GM12878 (cell line): ENCODE results near the gene SHROOM3. TPM values are rescaled to one million over a fixed set of nuclear protein-coding genes. Genes with fewer than 3 reads are reported as not detected.

Experiments used
- ATAC-seq: fragments of 200-7000 bp; cut with Tn5 transposase; 3 replicates; pipeline ENCODE4 v1.9.1; 2020; ENCODE audit warnings: mild to moderate bottlenecking, moderate library complexity
- BruUV-seq: library from RNA; stranded (reverse); fragments of 400-500 nt; replicated peaks from 2 replicates; lab custom pipeline; 2021; lab: Mats Ljungman, UMichigan
- CTCF ChIA-PET: fragments of 300-600 bp; sonication (Branson Sonifier 250); formaldehyde crosslinking; extraction: SDS; loops from one replicate; lab custom pipeline; 2021; ENCODE audit warnings: inconsistent platforms; lab: Yijun Ruan, JAX
- POLR2A ChIA-PET: fragments of 350-600 bp; formaldehyde crosslinking; extraction: SDS; loops from one replicate; lab custom pipeline; 2021; ENCODE audit warnings: inconsistent platforms; lab: Charles Lee
- RAD21 ChIA-PET: fragments of 300-600 bp; sonication (Branson Sonifier 250); formaldehyde crosslinking; loops from one replicate; lab custom pipeline; 2023; ENCODE audit warnings: antibody characterized with exemption; ENCODE audit not compliant: unreplicated experiment; lab: Charles Lee
- SMC1A ChIA-PET: fragments of 300-600 bp; sonication (Branson Sonifier 250); formaldehyde crosslinking; loops from one replicate; lab custom pipeline; 2023; ENCODE audit not compliant: unreplicated experiment, uncharacterized antibody; lab: Charles Lee
- DNase-seq: peaks from one replicate; pipeline ENCODE4 v3.0.0-alpha.2; 2011; ENCODE audit warnings: low read depth, low spot score
- FAIRE-seq: peaks from 3 replicates; lab custom pipeline; 2011; peaks lifted over from hg19 to GRCh38; lab: Jason Lieb, UNC
- H2AFZ ChIP-seq: 2 replicates; pipeline ENCODE4 v1.6.0; 2011; ENCODE audit warnings: low read depth, low read length, control low read depth; ENCODE audit not compliant: control insufficient read depth
- H3K27ac ChIP-seq: 2 replicates; pipeline ENCODE4 v1.5.1; 2011; ENCODE audit warnings: control low read depth; ENCODE audit not compliant: control insufficient read depth, insufficient read depth
- H3K27me3 ChIP-seq, 2 experiments: replicated peaks in 1 of 2; 2 replicates each; pipeline versions ENCODE4 v1.6.0 to v1.6.1; 2011; ENCODE audit warnings: low read length in 1 of 2; ENCODE audit not compliant: control insufficient read depth in 2 of 2, insufficient read depth in 2 of 2
- H3K36me3 ChIP-seq, 2 experiments: 2 replicates each; pipeline ENCODE4 v1.5.1; 2011; ENCODE audit warnings: low read length in 1 of 2; ENCODE audit not compliant: control insufficient read depth in 2 of 2, insufficient read depth in 2 of 2
- H3K4me1 ChIP-seq: 2 replicates; pipeline ENCODE4 v1.6.1; 2011; ENCODE audit warnings: mild to moderate bottlenecking, low read length, moderate library complexity, mixed read lengths; ENCODE audit not compliant: control insufficient read depth, insufficient read depth
- H3K4me2 ChIP-seq: 2 replicates; pipeline ENCODE4 v1.6.0; 2011; ENCODE audit warnings: control low read depth; ENCODE audit not compliant: control insufficient read depth, insufficient read depth
- H3K4me3 ChIP-seq: fragments of 200-600 bp; sonication (generic); 2 replicates; pipeline ENCODE4 v1.5.1; 2016
- H3K79me2 ChIP-seq: 2 replicates; pipeline ENCODE4 v1.6.0; 2011; ENCODE audit warnings: low read length; ENCODE audit not compliant: control insufficient read depth, insufficient read depth
- H3K9ac ChIP-seq: 2 replicates; pipeline ENCODE4 v1.8.0; 2011; ENCODE audit warnings: low read length, control low read depth, mixed read lengths; ENCODE audit not compliant: control insufficient read depth, insufficient read depth
- H3K9me3 ChIP-seq: replicated peaks from 3 replicates; pipeline ENCODE4 v1.5.1; 2011; ENCODE audit warnings: mild to moderate bottlenecking, low read length; ENCODE audit not compliant: control insufficient read depth, insufficient read depth
- H4K20me1 ChIP-seq: 2 replicates; pipeline ENCODE4 v1.6.0; 2011; ENCODE audit not compliant: control insufficient read depth, insufficient read depth
- BCLAF1 ChIP-seq: fragments of 450-650 bp; IDR thresholded peaks from 2 replicates; pipeline ENCODE4 v1.6.1; 2017; ENCODE audit warnings: antibody characterized with exemption, mild to moderate bottlenecking, moderate library complexity
- CBX5 ChIP-seq: sonication (generic); IDR thresholded peaks from 2 replicates; pipeline ENCODE4 v1.6.1; 2016; ENCODE audit warnings: low read depth, moderate library complexity, mild to moderate bottlenecking, inconsistent platforms
- CTCF ChIP-seq, 3 experiments: IDR thresholded peaks in 2 of 3; conservative IDR thresholded peaks in 1 of 3; 2 replicates each; pipeline ENCODE4 v1.5.1; 2011; ENCODE audit warnings: low read depth in 3 of 3, low read length in 3 of 3, mild to moderate bottlenecking in 3 of 3, control low read depth in 2 of 3, moderate library complexity in 2 of 3, inconsistent platforms in 1 of 3, mixed read lengths in 1 of 3; ENCODE audit not compliant: control insufficient read depth in 2 of 3, insufficient read depth in 1 of 3; ENCODE audit errors: extremely low read depth in 1 of 3
- KAT2A ChIP-seq: conservative IDR thresholded peaks from 2 replicates; pipeline ENCODE4 v1.6.1; 2011; ENCODE audit warnings: low read depth, low read length; ENCODE audit not compliant: control insufficient read depth
- KLF5 ChIP-seq: fragments of 450-650 bp; IDR thresholded peaks from 2 replicates; pipeline ENCODE4 v1.6.1; 2014; ENCODE audit warnings: mild to moderate bottlenecking; ENCODE audit not compliant: partially characterized antibody
- MYB ChIP-seq: fragments of 150-350 bp; IDR thresholded peaks from 2 replicates; pipeline ENCODE4 v1.6.1; 2014; ENCODE audit warnings: mild to moderate bottlenecking, low read depth, low read length, borderline replicate concordance
- NFIC ChIP-seq: IDR thresholded peaks from 2 replicates; pipeline ENCODE4 v1.6.1; 2012; ENCODE audit warnings: low read depth, mild to moderate bottlenecking, inconsistent platforms, low read length, moderate library complexity
- PML ChIP-seq: IDR thresholded peaks from 2 replicates; pipeline ENCODE4 v1.6.1; 2012; ENCODE audit warnings: low read length, inconsistent platforms
- POLR2AphosphoS5 ChIP-seq: IDR thresholded peaks from 2 replicates; pipeline ENCODE4 v1.6.1; 2011; ENCODE audit warnings: mild to moderate bottlenecking, low read length, inconsistent platforms
- PRDM15 ChIP-seq: fragments of 450-650 bp; formaldehyde crosslinking; IDR thresholded peaks from 2 replicates; pipeline ENCODE4 v1.4.0; 2020; ENCODE audit warnings: mild to moderate bottlenecking, moderate library complexity
- RAD51 ChIP-seq: fragments of 450-650 bp; IDR thresholded peaks from 2 replicates; pipeline ENCODE4 v1.6.1; 2016; ENCODE audit warnings: moderate library complexity, mild to moderate bottlenecking, inconsistent platforms
- SKIL ChIP-seq: fragments of 450-650 bp; IDR thresholded peaks from 2 replicates; pipeline ENCODE4 v1.6.1; 2017; ENCODE audit warnings: mild to moderate bottlenecking, low read depth, inconsistent platforms; ENCODE audit not compliant: poor library complexity, severe bottlenecking
- SMAD1 ChIP-seq: fragments of 450-650 bp; IDR thresholded peaks from 2 replicates; pipeline ENCODE4 v1.6.1; 2018; ENCODE audit warnings: mild to moderate bottlenecking, low read depth; ENCODE audit not compliant: partially characterized antibody
- WRNIP1 ChIP-seq: IDR thresholded peaks from 2 replicates; pipeline ENCODE4 v1.6.1; 2011; ENCODE audit warnings: low read depth, low read length, improper control_type of control experiment, borderline replicate concordance
- WGBS: methylation state at CpG from one replicate; pipeline ENCODE4 v1.1.6; 2016; ENCODE audit warnings: low lambda C conversion rate; ENCODE audit not compliant: insufficient replicate concordance, insufficient coverage; ENCODE audit errors: missing lambda C conversion rate; 5-methylcytosine and 5-hydroxymethylcytosine counted together
- in situ Hi-C: fragments of 300-500 bp; cut with MboI; formaldehyde crosslinking; loops from 9 replicates; pipeline ENCODE4 v1.14.3; 2018; ENCODE audit warnings: mixed read lengths
- intact Hi-C: fragments of 100-400 bp; cut with micrococcal nuclease; formaldehyde crosslinking; loops from one replicate; pipeline ENCODE4 v1.14.2; 2022; ENCODE audit not compliant: unreplicated experiment
- polyA plus RNA-seq, 11 experiments: library from polyadenylated mRNA; depleted of rRNA in 4 of 11; unstranded in 6 of 11; stranded (reverse) in 5 of 11; fragments of >200 nt; fragmentation: Nextera tagmentation in 4 of 11; fragmentation: Illumina TruSeq in 1 of 11; extraction: Ambion mirVana in 4 of 11; extraction: Trizol in 1 of 11; gene quantifications; 1 replicate in 1 of 11; 2 replicates in 10 of 11; pipeline versions ENCODE4 v1.2.1 to v1.2.3, GENCODE V29; 2011 to 2016; ENCODE audit warnings: inconsistent platforms in 2 of 11, missing spikeins in 2 of 11, low read depth in 1 of 11
- total RNA-seq, 4 experiments: library from RNA; depleted of rRNA in 3 of 4; stranded (reverse); fragments of >200 nt in 3 of 4; fragmentation: Illumina TruSeq in 1 of 4; extraction: Trizol in 1 of 4; gene quantifications; 2 replicates each; pipeline versions ENCODE4 v1.2.1 to v1.2.3, GENCODE V29; 2013 to 2021

The SHROOM3 gene
- total and polyA plus RNA-seq, 10 of the 15 experiments (the other 5 are each of a cell fraction or from before 2014, with no cell fraction given): under 0.01 to 0.29 (median 0.08) TPM; not detected in 1

GRCh38 chr4:76556452-76556851 lies 121.4 kb downstream of the SHROOM3 start:
- 55% methylated on average over 1 of the region's 1 CpG for WGBS
- no peaks in the 10 kb centered on the region for H3K79me2 ChIP-seq
- ChIA-PET CTCF (interaction anchor here (0.9 kb wide), 1 partner anchor 35 kb away, joined by 3 read pairs; no protein-coding TSS in a partner anchor), RAD21 (no interaction called here), SMC1A (no interaction called here), POLR2A (no interaction called here)
- no peak overlapping the region for H3K4me2 ChIP-seq
- peaks cover 0 to 5% of the 10 kb centered on the region in 2 experiments; a peak in 1 of 4 replicates for H3K27me3 ChIP-seq
- H3K9ac ChIP-seq: no peak overlapping the region
- no peaks in the 10 kb centered on the region for H3K36me3 ChIP-seq
- no peak overlapping the region for H3K4me3 ChIP-seq
- intact Hi-C loops (no loop called here), in situ Hi-C loops (no loop called here)
- BruUV-seq: no TSS peak
- H4K20me1 ChIP-seq: no peaks in the 10 kb centered on the region
- FAIRE-seq (no peak), ATAC-seq (no peak), DNase-seq (no peak)
- no peaks in the 10 kb centered on the region for H3K9me3 ChIP-seq
- H3K4me1 ChIP-seq: no peaks in the 10 kb centered on the region
- no peak overlapping the region for H2AFZ ChIP-seq
- no peak overlapping the region for H3K27ac ChIP-seq
- TF ChIP-seq WRNIP1: no peak
- no peak for TF ChIP-seq SMAD1
- no peak for TF ChIP-seq NFIC
- no peak for TF ChIP-seq BCLAF1
- TF ChIP-seq KAT2A: no peak
- TF ChIP-seq CBX5: no peak
- no peak for TF ChIP-seq POLR2AphosphoS5
- TF ChIP-seq CTCF (IDR thresholded peaks at IDR 0.05 in 2 of 3, conservative IDR thresholded peaks at IDR 0.05 in 1 of 3; ENCODE audit: control insufficient read depth in 2 of 3, extremely low read depth in 1 of 3, insufficient read depth in 1 of 3, low read depth in 3 of 3, low read length in 3 of 3): no peak
- TF ChIP-seq MYB: no peak
- TF ChIP-seq PML: no peak
- no peak for TF ChIP-seq KLF5
- TF ChIP-seq PRDM15: no peak
- TF ChIP-seq SKIL: no peak
- TF ChIP-seq RAD51: no peak
